Measurements from ENCODE around the gene ATP8A2.

GRCh38 chr13:25588336-25589060 lies 216.7 kb downstream of the ATP8A2 start:
- TF ChIP-seq, protein P1, sequence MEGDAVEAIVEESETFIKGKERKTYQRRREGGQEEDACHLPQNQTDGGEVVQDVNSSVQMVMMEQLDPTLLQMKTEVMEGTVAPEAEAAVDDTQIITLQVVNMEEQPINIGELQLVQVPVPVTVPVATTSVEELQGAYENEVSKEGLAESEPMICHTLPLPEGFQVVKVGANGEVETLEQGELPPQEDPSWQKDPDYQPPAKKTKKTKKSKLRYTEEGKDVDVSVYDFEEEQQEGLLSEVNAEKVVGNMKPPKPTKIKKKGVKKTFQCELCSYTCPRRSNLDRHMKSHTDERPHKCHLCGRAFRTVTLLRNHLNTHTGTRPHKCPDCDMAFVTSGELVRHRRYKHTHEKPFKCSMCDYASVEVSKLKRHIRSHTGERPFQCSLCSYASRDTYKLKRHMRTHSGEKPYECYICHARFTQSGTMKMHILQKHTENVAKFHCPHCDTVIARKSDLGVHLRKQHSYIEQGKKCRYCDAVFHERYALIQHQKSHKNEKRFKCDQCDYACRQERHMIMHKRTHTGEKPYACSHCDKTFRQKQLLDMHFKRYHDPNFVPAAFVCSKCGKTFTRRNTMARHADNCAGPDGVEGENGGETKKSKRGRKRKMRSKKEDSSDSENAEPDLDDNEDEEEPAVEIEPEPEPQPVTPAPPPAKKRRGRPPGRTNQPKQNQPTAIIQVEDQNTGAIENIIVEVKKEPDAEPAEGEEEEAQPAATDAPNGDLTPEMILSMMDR (IDR thresholded peaks at IDR 0.05) = no peak
- no peak for TF ChIP-seq EZH2 (IDR thresholded peaks at IDR 0.05)

Data from neural progenitor cell (in vitro differentiated cells).